Right lung (tissue), 5 donors: ENCODE results near the gene HPSE2. TPM values are rescaled to one million over a fixed set of nuclear protein-coding genes. Genes with fewer than 3 reads are reported as not detected.
"Not testable (repeated sequence)": the region's sequence is repeated elsewhere in the genome, so short reads cannot be mapped to it uniquely, and the experiment has no call there.

Source experiments
- DNase-seq, 2 donors: peaks; one replicate each; pipeline ENCODE4 v3.0.0-alpha.2; 2013
- polyA plus RNA-seq, 5 donors: library from polyadenylated mRNA; unstranded; fragments of 120-200 nt; gene quantifications; one replicate each; pipeline versions ENCODE4 v1.2.1 to v1.2.3, GENCODE V29; 2013; ENCODE audit warnings: inconsistent platforms in 1 of 5, low replicate concordance in 1 of 5; ENCODE audit not compliant: insufficient read length in 5 of 5, insufficient read depth in 1 of 5

HPSE2 gene
- polyA plus RNA-seq, 5 donors = 11.9 to 19.1 (median 13.8) TPM

- no peak for DNase-seq
These were observed 225.4 kb downstream of the HPSE2 start for GRCh38 chr10:99010286-99010685.

DNA sequence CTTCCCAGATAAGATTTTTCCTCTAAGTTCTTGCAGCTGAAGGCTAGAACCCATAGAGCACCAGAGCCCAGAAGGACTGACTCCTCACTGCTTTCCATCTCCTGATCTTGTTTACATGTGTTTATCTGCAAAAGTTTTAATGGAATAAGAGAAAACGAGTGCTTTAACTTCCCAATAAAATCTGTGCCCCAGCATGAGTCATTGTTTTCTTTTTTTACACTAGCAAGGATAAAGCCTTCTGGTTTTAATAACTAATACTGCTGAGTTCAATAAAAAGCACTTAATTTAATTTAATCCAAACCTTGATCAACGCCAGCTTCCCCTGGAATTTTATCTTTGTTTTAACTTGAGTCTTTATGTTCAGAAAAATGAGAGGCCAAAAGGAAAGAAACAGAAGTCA lies 227.6 kb downstream of the HPSE2 start:
- no peak for DNase-seq

DNA sequence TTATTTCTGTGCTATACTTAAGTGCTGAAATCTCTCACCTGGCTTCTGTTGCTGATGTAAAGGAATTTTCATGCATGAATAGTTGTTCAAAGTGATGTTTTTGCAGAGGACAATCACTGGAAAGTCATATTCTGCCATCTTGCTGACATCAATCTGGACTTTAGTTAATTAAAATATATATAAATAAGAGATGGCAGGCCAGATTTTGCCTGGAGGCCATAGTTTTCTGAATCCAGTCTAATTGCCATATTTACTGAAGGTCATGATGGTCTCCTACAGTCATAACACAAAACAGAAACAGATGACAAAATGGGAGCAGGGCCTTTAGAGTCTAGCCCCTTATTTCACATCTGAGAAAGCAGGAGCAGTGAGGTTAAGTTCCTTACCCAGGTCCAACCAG lies 228.2 kb downstream of the HPSE2 start:
- DNase-seq = no peak

- no peak for DNase-seq
These were observed 230.4 kb downstream of the HPSE2 start for GRCh38 chr10:99005254-99005653.

GRCh38 chr10:99004738-99005137 lies 230.9 kb downstream of the HPSE2 start:
- DNase-seq = no peak

DNA sequence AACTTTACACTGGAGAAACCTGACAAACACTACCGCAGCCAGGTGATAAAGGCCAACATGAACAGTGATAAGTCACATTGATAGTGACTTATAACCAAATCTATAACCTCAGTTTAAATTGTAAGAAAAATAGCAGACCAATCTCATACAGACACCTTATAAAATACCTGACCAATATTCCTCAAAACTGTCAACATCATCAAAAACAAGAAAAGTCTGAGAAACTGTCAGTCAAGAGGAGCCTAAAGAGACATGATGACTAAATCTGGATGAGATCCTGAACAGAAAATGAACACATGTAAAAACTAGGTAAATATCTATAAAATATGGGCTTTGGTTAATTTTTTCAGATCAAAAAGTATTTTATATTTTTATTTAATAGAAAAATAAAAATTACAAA lies 233.3 kb downstream of the HPSE2 start:
- no peak for DNase-seq

DNA sequence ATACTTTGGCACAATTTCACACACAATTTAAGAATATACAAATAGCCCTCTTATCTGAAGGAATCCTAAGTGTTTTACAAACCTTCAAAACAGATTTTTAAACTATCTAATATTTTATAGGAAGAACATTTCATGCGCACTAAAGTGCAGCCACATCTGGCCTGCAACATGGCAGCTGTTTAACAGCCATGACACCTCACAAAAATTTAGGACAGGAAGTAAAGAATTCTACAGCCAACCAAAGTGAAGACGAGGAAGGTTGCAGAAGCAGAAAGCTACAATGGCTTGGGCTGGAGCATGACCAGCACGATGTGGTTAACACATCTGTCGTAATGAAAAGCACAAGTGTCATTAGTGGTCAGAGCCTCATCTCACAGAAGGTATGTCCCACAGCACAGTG lies 238.1 kb downstream of the HPSE2 start:
- DNase-seq = peak; percentile 31 to 55

- no peak for DNase-seq
These were observed 241.6 kb downstream of the HPSE2 start for GRCh38 chr10:98994030-98994429.

DNA sequence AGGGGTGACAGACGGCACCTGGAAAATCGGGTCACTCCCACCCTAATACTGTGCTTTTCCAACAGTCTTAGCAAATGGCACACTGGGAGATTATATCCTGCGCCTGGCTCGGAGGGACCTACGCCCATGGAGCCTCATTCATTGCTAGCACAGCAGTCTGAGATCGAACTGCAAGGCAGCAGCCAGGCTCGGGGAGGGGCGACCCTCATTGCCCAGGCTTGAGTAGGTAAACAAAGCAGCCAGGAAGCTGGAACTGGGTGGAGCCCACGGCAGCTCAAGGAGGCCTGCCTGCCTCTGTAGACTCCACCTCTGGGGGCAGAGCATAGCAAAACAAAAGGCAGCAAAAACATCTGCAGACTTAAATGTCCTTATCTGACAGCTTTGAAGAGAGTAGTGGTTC lies 251.9 kb downstream of the HPSE2 start:
- DNase-seq = not testable (repeated sequence)

DNA sequence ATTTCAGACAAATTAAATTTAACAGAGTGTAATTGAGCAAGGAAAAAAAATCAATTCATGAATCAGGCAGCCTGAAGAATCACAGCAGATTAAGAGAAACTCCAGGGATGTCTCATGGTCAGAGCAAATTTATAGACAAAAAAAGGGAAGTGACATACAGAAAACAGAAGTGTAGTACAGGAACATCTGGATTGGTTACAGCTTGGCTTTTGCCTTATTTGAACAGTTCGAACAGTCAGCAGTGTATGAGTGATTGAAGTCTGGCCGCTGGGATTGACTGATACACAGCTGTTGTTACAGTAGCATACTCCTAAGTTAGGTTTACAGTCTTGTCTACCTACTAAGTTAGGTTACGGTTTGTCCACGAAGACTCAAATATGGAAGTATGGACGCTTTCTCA lies 255.3 kb downstream of the HPSE2 start:
- DNase-seq = no peak

DNA sequence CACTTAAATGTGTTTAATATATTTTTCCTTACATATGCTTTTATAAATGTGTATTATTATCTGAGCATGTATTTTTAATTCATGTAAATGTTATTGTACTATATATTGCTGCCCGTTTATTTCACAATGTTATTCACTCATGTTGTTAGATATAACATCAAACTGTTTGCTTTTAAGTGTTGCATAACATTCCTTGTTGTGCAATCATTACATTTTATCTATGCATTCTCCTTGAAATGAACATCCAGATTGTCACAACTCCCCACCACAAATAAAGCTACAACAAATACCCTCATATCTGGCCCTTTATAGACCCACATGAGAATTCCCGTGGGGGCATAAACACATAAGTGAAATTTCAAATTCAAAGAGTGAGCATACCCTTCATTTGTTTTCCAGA lies 264.2 kb downstream of the HPSE2 start:
- DNase-seq = peak; percentile 62 to 79

- no peak for DNase-seq
These were observed 268.1 kb downstream of the HPSE2 start for GRCh38 chr10:98967601-98968000.

GRCh38 chr10:98963608-98964007 lies 272.0 kb downstream of the HPSE2 start:
- DNase-seq = no peak

DNA sequence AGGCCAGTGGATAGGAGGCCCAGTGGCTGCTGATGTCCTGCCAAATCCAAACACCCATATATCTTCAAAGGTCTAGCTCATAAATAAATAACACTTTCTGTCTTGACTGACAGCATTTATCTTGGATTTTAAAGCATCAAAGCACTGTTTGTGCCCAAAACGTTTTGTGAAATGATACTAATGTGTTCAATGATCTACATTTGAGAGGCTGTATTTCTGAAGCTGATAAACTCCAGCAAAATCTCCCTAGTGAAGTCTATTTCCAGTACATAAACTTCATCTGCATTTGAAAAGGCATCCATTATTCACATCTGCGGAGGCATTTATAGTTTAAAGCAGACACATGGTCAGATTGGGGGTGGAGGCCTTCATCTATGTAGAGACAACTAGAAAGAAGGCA lies 276.3 kb downstream of the HPSE2 start:
- DNase-seq = no peak

GRCh38 chr10:98957801-98958200 lies 277.9 kb downstream of the HPSE2 start:
- no peak for DNase-seq

GRCh38 chr10:98956576-98957260 lies 278.9 kb downstream of the HPSE2 start:
- DNase-seq = no peak

GRCh38 chr10:98953251-98953650 lies 282.4 kb downstream of the HPSE2 start:
- DNase-seq = no peak

DNA sequence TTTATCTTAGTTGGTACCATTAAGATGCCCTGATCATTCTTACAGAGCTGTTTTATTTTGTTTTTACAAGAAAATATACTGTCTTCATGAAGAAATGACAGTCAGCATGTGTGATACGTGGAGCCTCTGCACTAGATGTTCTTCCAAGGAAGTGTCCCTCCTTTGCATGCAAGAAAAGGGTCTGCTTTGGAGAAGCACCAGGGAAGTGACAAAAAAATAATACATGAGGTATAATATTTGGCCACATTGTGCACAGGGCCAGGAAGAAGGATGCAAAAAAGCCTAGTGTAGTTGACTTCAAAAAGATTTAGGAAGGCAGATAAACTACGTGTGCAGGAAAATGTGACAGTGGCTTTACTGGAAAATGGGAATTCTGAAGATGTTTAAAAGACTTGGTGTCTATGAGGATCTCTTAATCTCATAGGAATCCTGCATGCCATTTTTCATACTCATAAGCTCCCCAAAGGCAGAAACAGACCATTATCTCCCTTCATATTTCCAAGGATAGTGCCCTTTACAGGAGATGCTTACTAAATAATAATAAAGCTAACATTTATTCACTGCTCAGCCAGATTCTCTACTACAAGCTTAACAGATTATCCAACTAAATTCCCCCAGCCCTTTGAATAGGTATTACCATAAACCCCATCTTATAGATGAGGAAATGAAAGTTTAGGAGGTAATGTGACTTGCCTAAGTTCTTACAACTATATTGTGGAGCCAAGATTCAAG lies 284.2 kb downstream of the HPSE2 start:
- DNase-seq = peak; percentile 53 to 58

- DNase-seq = no peak
These were observed 285.5 kb downstream of the HPSE2 start for GRCh38 chr10:98950106-98950505.

DNA sequence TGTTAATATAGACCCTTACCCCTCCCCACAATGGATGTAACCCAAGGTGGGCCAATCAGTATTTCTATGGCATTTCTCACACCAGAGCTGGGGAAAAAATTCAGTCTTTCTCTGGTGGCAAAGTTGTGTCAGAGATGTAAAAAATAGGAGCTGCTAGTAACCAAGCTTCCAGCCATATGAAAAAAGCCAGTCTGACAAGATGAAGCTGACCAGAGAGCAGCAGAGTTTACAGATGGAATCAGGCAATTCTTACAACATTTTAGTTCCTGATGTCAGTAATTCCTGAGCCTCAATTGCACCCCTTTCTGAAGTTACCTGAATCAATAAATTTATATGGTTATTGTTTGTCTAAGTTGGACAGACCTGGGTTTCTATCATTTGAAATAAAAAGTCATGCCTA lies 286.3 kb downstream of the HPSE2 start:
- DNase-seq = no peak

GRCh38 chr10:98943681-98944080 lies 292.0 kb downstream of the HPSE2 start:
- DNase-seq = no peak

DNA sequence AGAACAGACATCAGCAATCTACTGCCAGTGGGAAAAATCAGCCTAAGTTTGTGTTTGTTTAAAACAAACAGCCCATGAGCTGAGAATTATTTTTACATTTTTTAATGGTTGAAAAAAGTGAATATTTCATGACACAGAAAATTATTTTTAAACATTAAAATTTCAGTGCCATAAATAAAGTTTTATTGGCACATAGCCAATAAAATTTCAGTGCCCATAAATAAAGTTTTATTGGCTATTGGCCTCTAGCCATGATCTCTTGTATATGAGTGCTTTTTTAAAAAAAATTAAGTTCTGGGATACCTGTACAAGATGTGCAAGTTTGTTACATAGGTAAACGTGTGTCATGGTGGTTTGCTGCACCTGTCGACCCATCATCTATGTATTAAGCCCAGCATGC lies 305.9 kb downstream of the HPSE2 start:
- DNase-seq = no peak

DNA sequence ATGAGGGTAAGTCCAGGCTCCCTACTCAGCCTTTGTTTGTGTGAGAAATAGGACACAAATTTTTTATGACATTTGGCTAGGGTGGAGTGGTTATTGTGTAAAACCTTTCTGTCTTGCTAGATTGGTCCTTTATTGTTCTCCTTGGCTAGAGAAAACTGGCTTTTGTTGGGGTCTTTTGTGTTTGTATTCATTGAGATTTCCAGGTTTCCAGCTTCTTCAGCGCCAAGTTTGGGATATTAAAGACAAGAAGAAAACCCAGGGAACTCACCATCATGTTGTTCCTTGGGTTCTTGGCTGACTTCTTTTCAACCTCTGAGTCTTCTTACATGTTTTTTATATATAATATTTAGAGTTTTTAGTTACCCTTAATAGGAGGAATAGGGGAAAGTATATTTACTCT lies 310.0 kb downstream of the HPSE2 start:
- no peak for DNase-seq

DNA sequence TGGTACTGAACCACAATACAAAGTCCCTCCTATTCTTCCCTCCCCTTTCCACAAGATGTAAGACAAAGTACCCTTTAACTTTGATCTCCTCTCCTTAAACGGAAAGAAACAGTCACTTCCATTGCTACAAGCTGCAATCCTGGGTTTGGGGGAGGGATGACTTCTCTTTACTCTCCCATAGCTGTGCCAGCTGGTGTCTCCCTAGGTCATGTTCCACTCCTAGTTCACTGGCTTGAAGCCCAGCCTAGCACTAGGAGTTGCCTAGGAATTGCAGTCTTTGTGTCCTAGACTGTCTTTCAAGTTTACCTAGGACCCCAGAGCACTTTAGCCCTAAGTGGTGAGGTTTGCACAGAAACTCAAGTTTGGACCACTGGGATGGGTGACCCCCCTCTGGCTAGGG lies 311.1 kb downstream of the HPSE2 start:
- DNase-seq = peak in 1 of 2 donors; percentile 4
